Mammary epithelial cell (primary cell): Measurements from ENCODE around the gene C15orf61.

Experiments used
- EZH2 ChIP-seq: IDR thresholded peaks from 2 replicates; pipeline ENCODE4 v1.6.1; 2012; ENCODE audit warnings: low read length, inconsistent platforms, borderline replicate concordance
- TF ChIP-seq, protein P1 (sequence below), 2 donors: IDR thresholded peaks in 1 of 2; conservative IDR thresholded peaks in 1 of 2; 2 replicates each; pipeline ENCODE4 v1.5.1; 2011 to 2012; ENCODE audit warnings: inconsistent platforms in 2 of 2, low read length in 2 of 2, mild to moderate bottlenecking in 2 of 2, control low read depth in 1 of 2, low read depth in 1 of 2; ENCODE audit not compliant: insufficient read depth in 1 of 2; ENCODE audit errors: extremely low read depth in 1 of 2

DNA sequence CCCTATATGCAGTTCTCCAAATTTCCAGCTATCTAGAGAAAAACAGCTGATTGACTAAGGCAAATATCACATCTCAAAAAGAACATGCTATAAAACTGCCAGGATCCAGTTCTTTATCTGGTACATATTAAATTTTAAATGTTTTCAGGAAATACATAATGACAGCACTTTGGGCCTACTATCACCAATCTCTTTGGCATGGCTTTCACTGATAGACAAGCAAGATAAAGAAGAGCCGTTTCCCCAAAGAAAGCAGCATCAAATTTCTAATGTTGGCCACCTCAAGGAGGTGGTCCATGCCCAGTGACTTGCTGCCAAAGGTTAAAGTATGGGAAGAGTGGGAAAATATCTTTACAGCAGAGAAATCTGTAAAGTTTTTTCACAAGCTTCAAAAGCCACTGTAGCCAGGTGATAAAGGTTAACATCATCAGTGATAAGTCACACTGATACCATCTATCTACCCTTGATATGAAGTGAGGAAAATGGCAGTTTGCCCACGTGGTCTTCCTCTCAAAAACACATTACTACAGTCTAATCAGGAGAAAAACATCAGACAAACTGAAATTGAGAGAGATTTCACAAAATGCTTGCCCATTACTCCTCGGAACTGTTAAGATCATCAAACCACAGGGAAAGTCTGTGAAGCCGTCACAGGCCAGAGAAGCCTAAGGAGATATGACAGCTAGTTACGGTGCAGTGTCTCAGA is 46.4 kb upstream of the C15orf61 start:
- TF ChIP-seq, protein P1, sequence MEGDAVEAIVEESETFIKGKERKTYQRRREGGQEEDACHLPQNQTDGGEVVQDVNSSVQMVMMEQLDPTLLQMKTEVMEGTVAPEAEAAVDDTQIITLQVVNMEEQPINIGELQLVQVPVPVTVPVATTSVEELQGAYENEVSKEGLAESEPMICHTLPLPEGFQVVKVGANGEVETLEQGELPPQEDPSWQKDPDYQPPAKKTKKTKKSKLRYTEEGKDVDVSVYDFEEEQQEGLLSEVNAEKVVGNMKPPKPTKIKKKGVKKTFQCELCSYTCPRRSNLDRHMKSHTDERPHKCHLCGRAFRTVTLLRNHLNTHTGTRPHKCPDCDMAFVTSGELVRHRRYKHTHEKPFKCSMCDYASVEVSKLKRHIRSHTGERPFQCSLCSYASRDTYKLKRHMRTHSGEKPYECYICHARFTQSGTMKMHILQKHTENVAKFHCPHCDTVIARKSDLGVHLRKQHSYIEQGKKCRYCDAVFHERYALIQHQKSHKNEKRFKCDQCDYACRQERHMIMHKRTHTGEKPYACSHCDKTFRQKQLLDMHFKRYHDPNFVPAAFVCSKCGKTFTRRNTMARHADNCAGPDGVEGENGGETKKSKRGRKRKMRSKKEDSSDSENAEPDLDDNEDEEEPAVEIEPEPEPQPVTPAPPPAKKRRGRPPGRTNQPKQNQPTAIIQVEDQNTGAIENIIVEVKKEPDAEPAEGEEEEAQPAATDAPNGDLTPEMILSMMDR (conservative IDR thresholded peaks at IDR 0.05 in 1 of 2, IDR thresholded peaks at IDR 0.05 in 1 of 2; ENCODE audit: extremely low read depth in 1 of 2, insufficient read depth in 1 of 2, low read depth in 1 of 2, low read length in 2 of 2) = no peak
- no peak for TF ChIP-seq EZH2
